ENCODE measurements around the gene AP1M1. TPM values are rescaled to one million over a fixed set of nuclear protein-coding genes. Genes with fewer than 3 reads are reported as not detected.

The AP1M1 gene
- total RNA-seq, 2 experiments from 2014 or later: 99.0 to 108 TPM

DNA sequence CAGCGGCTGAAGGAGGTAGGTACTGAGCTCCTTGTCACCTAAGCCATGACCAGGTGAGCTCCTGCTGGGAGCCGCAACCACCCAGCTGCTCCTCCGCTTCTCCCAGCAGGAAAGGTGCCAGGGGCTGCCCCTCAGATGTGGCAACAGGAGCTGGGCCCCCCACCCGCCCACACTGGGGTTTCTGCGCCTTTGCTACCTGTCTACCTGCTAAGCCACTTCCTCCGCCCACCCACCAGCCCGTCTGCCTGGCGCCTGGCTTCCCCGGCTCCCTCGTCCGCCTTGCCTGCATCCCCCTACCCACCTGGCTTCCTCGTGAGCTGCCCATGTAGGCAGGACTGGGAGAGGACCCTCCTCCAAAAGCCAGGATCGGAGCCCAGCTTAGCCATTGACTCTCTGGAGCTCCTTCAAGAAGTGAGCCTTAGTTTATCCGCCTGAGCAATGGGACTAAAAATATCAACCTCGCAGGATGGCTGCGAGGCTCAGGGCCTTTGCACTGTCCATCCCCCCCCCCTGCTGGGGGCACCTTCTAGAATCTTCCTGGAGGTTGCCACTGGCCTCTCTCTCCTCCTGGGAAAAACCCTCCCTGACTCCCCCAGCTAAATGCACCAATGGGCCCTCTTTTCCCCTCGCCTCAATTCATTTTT, 71.1 kb downstream of the AP1M1 start:
- intact Hi-C loops (cut with micrococcal nuclease): no loop called here
- CTCF ChIA-PET: interaction anchor here (0.8 to 1.9 kb wide), 6 partner anchors 61 to 115 kb away, joined by 3 to 6 read pairs (median 4); partner anchors contain the start of gene FAM32A
- Mint-ChIP-seq H3K4me3 (no peak overlapping the region), H3K4me1 (ENCODE audit: low read depth) (peaks cover 29% of the 10 kb centered on the region), H3K27ac (no peak overlapping the region), H3K27me3 (peaks cover 18% of the 10 kb centered on the region), H3K9me3 (peaks cover 3% of the 10 kb centered on the region), H3K36me3 (ENCODE audit: low read depth) (no peaks in the 10 kb centered on the region)
- POLR2A ChIA-PET: interaction anchor here (0.7 to 2.8 kb wide), 8 partner anchors 11 to 183 kb away, joined by 3 to 8 read pairs (median 6); no protein-coding TSS in a partner anchor
- DNase-seq (peak; percentile 77), ATAC-seq (peak; percentile 32)
- TF ChIP-seq, protein P1, sequence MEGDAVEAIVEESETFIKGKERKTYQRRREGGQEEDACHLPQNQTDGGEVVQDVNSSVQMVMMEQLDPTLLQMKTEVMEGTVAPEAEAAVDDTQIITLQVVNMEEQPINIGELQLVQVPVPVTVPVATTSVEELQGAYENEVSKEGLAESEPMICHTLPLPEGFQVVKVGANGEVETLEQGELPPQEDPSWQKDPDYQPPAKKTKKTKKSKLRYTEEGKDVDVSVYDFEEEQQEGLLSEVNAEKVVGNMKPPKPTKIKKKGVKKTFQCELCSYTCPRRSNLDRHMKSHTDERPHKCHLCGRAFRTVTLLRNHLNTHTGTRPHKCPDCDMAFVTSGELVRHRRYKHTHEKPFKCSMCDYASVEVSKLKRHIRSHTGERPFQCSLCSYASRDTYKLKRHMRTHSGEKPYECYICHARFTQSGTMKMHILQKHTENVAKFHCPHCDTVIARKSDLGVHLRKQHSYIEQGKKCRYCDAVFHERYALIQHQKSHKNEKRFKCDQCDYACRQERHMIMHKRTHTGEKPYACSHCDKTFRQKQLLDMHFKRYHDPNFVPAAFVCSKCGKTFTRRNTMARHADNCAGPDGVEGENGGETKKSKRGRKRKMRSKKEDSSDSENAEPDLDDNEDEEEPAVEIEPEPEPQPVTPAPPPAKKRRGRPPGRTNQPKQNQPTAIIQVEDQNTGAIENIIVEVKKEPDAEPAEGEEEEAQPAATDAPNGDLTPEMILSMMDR (IDR thresholded peaks at IDR 0.05): no peak

GRCh38 chr19:16272945-16273344, 75.2 kb downstream of the AP1M1 start:
- H3K9me3 Mint-ChIP-seq: no peaks in the 10 kb centered on the region
- DNase-seq: no peak

GRCh38 chr19:16274447-16274846, 76.7 kb downstream of the AP1M1 start:
- ATAC-seq: no peak
- no peak overlapping the region for H3K4me3 Mint-ChIP-seq
- H3K27ac Mint-ChIP-seq: no peak overlapping the region
- H3K9me3 Mint-ChIP-seq: no peaks in the 10 kb centered on the region
- intact Hi-C loops (cut with micrococcal nuclease): no loop called here
- peaks cover 6% of the 10 kb centered on the region for H3K27me3 Mint-ChIP-seq
- ChIA-PET POLR2A (no interaction called here), CTCF (no interaction called here)
- TF ChIP-seq, protein P1 (IDR thresholded peaks at IDR 0.05): no peak
- peaks cover 4% of the 10 kb centered on the region for H3K4me1 Mint-ChIP-seq (ENCODE audit: low read depth)
- H3K36me3 Mint-ChIP-seq (ENCODE audit: low read depth): no peaks in the 10 kb centered on the region
- no peak for DNase-seq

More at GRCh38 chr19:16272945-16273344, 75.2 kb downstream of the AP1M1 start:
- H3K27me3 Mint-ChIP-seq: peaks cover 6% of the 10 kb centered on the region
- ChIA-PET POLR2A (no interaction called here), CTCF (no interaction called here)
- no peak for ATAC-seq
- intact Hi-C loops (cut with micrococcal nuclease): no loop called here
- H3K4me1 Mint-ChIP-seq (ENCODE audit: low read depth): peaks cover 9% of the 10 kb centered on the region
- no peaks in the 10 kb centered on the region for H3K36me3 Mint-ChIP-seq (ENCODE audit: low read depth)
- no peak overlapping the region for H3K27ac Mint-ChIP-seq
- TF ChIP-seq, protein P1 (IDR thresholded peaks at IDR 0.05): no peak
- no peak overlapping the region for H3K4me3 Mint-ChIP-seq

- H3K4me1 Mint-ChIP-seq (ENCODE audit: low read depth): peaks cover 33% of the 10 kb centered on the region
- CTCF ChIA-PET: interaction anchor here (1.2 to 2.5 kb wide), 2 partner anchors 9 to 103 kb away, joined by 3 to 14 read pairs; no protein-coding TSS in a partner anchor
- H3K27ac Mint-ChIP-seq: no peak overlapping the region
Observed at GRCh38 chr19:16280306-16280705, 82.6 kb downstream of the AP1M1 start.

More at GRCh38 chr19:16280306-16280705, 82.6 kb downstream of the AP1M1 start:
- ATAC-seq (no peak), DNase-seq (no peak)
- intact Hi-C loops (cut with micrococcal nuclease): no loop called here
- TF ChIP-seq, protein P1 (IDR thresholded peaks at IDR 0.05): no peak
- H3K9me3 Mint-ChIP-seq: no peaks in the 10 kb centered on the region
- H3K27me3 Mint-ChIP-seq: peaks cover 9% of the 10 kb centered on the region
- H3K36me3 Mint-ChIP-seq (ENCODE audit: low read depth): no peaks in the 10 kb centered on the region
- no peak overlapping the region for H3K4me3 Mint-ChIP-seq
- POLR2A ChIA-PET: interaction anchor here (0.7 kb wide), 1 partner anchor 35 kb away, joined by 3 read pairs; no protein-coding TSS in a partner anchor
